ENCODE results near the gene TBC1D4. TPM values are rescaled to one million over a fixed set of nuclear protein-coding genes. Genes with fewer than 3 reads are reported as not detected.

Gene TBC1D4
- polyA plus RNA-seq, 1 of the 3 experiments (the other 2 are of a cell fraction), result 8.8 TPM

DNA sequence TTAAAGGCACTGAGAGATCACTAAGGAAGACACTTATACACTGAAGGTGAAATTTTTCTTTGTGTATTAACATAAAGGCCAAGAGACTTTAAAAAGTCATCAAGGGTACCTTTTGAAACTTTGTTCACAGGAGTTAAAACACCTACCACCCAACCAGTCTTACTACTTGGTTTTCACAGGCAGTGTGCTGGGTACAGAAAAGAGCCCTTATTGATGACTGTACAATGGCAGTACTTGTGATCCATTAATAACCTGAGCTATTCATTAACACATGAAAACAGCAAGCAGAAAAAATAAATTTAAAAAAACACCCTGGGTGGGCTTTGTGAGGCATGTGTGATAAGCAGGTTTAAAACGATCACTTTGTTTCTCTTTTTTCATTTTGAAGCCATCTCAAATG is 148.9 kb downstream of the TBC1D4 start:
- ChIA-PET POLR2A (no interaction called here), CTCF (no interaction called here)
- Histone ChIP-seq H3K4me1 (ENCODE audit: control insufficient read depth in 1 of 2, insufficient read depth in 2 of 2, low read depth in 1 of 2, low read length in 1 of 2) (no peaks in the 10 kb centered on the region; a peak in 1 of 4 replicates), H3F3A (replicated peaks; ENCODE audit: insufficient read depth) (peaks cover 4% of the 10 kb centered on the region), H3K79me2 (ENCODE audit: insufficient read depth) (no peaks in the 10 kb centered on the region), H3K9me3 (no peaks in the 10 kb centered on the region), H3K9ac (no peak overlapping the region), H3K4me3 (ENCODE audit: low read depth in 2 of 2, low read length in 1 of 2) (no peak overlapping the region), H3K9me2 (no peaks in the 10 kb centered on the region), H3K27me3 (ENCODE audit: insufficient read depth) (no peaks in the 10 kb centered on the region), H3K4me2 (no peak overlapping the region), H3K36me3 (replicated peaks in 1 of 2; ENCODE audit: control insufficient read depth in 1 of 2, insufficient read depth in 2 of 2, low read length in 1 of 2) (peaks cover 0 to 9% of the 10 kb centered on the region in 2 experiments), H3K27ac (ENCODE audit: low read depth in 2 of 2, low read length in 1 of 2) (no peak overlapping the region), H2AFZ (ENCODE audit: low read depth) (no peak overlapping the region), H4K20me1 (ENCODE audit: insufficient read depth) (no peaks in the 10 kb centered on the region)
- DNase-seq, result no peak
- 88% methylated on average over 1 of the region's 1 CpG for WGBS (ENCODE audit: low lambda C conversion rate)
- no peak for TF ChIP-seq RXRA (IDR thresholded peaks at IDR 0.05; ENCODE audit: borderline replicate concordance, low read depth)
- no peak for TF ChIP-seq NFIC (IDR thresholded peaks at IDR 0.05; ENCODE audit: borderline replicate concordance)
- no peak for TF ChIP-seq FOSL2 (IDR thresholded peaks at IDR 0.05; ENCODE audit: borderline replicate concordance, low read depth)
- TF ChIP-seq TCF12 (IDR thresholded peaks at IDR 0.05), result no peak
- TF ChIP-seq SMC3 (IDR thresholded peaks at IDR 0.05; ENCODE audit: low read depth, low read length), result no peak
- TF ChIP-seq, protein P1, sequence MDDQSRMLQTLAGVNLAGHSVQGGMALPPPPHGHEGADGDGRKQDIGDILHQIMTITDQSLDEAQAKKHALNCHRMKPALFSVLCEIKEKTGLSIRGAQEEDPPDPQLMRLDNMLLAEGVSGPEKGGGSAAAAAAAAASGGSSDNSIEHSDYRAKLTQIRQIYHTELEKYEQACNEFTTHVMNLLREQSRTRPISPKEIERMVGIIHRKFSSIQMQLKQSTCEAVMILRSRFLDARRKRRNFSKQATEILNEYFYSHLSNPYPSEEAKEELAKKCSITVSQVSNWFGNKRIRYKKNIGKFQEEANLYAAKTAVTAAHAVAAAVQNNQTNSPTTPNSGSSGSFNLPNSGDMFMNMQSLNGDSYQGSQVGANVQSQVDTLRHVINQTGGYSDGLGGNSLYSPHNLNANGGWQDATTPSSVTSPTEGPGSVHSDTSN (IDR thresholded peaks at IDR 0.05), result no peak
- TF ChIP-seq EZH2phosphoT487 (IDR thresholded peaks at IDR 0.05; ENCODE audit: borderline replicate concordance, low read depth), result no peak
- no peak for TF ChIP-seq POLR2AphosphoS5 (IDR thresholded peaks at IDR 0.05; ENCODE audit: low read depth, low read length)
- TF ChIP-seq MXI1 (IDR thresholded peaks at IDR 0.05; ENCODE audit: low read depth, low read length), result no peak
- TF ChIP-seq, protein P2, sequence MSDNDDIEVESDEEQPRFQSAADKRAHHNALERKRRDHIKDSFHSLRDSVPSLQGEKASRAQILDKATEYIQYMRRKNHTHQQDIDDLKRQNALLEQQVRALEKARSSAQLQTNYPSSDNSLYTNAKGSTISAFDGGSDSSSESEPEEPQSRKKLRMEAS (IDR thresholded peaks at IDR 0.05; ENCODE audit: low read depth), result no peak
- no peak for TF ChIP-seq FOXJ3 (CRISPR knock-in tag; IDR thresholded peaks at IDR 0.05)
- TF ChIP-seq GABPA (IDR thresholded peaks at IDR 0.05; ENCODE audit: low read depth), result no peak
- TF ChIP-seq MEF2A (IDR thresholded peaks at IDR 0.05; ENCODE audit: borderline replicate concordance, low read depth), result no peak
- no peak for TF ChIP-seq RFX5 (IDR thresholded peaks at IDR 0.05; ENCODE audit: low read length)
- TF ChIP-seq, protein P3, sequence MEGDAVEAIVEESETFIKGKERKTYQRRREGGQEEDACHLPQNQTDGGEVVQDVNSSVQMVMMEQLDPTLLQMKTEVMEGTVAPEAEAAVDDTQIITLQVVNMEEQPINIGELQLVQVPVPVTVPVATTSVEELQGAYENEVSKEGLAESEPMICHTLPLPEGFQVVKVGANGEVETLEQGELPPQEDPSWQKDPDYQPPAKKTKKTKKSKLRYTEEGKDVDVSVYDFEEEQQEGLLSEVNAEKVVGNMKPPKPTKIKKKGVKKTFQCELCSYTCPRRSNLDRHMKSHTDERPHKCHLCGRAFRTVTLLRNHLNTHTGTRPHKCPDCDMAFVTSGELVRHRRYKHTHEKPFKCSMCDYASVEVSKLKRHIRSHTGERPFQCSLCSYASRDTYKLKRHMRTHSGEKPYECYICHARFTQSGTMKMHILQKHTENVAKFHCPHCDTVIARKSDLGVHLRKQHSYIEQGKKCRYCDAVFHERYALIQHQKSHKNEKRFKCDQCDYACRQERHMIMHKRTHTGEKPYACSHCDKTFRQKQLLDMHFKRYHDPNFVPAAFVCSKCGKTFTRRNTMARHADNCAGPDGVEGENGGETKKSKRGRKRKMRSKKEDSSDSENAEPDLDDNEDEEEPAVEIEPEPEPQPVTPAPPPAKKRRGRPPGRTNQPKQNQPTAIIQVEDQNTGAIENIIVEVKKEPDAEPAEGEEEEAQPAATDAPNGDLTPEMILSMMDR (IDR thresholded peaks at IDR 0.05), result no peak

DNA sequence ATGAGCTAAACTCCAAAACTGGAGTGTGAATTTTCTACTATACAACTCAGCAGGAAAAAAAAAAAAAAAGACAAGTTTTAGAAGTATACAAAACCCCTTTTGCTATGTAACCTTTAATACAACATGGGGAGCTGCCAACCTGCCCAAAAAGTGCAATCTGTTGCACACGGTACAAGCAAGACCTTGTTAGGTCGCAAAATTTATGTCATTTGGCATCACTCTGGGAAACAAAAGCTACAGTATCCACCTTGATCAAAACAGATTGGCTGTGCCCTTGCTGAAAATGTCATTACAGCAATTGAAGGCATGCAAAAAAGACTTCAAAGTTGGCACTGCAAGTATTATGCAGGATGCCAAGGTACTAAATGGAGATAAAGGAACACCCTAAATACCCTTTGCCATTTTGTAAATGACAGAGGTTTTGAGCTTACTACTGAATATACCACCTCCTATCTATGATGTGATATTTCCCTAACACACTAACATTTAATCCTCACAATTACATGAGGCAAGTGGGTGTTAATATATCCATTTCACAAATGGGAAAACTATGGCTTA is 150.1 kb downstream of the TBC1D4 start:
- H3K4me2 ChIP-seq, result no peak overlapping the region
- no peaks in the 10 kb centered on the region for H3K9me3 ChIP-seq
- no peaks in the 10 kb centered on the region for H3K79me2 ChIP-seq (ENCODE audit: insufficient read depth)
- H2AFZ ChIP-seq (ENCODE audit: low read depth), result no peak overlapping the region
- no peaks in the 10 kb centered on the region for H3K9me2 ChIP-seq
- H3K9ac ChIP-seq, result no peak overlapping the region
- no peaks in the 10 kb centered on the region for H3K27me3 ChIP-seq (ENCODE audit: insufficient read depth)
- CTCF ChIA-PET, result interaction anchor here (0.9 kb wide), 1 partner anchor 58 kb away, joined by 4 read pairs; no protein-coding TSS in a partner anchor
- no peak for DNase-seq
- H3F3A ChIP-seq (replicated peaks; ENCODE audit: insufficient read depth), result peaks cover 4% of the 10 kb centered on the region
- peaks cover 0 to 9% of the 10 kb centered on the region in 2 experiments for H3K36me3 ChIP-seq (replicated peaks in 1 of 2; ENCODE audit: control insufficient read depth in 1 of 2, insufficient read depth in 2 of 2, low read length in 1 of 2)
- H3K4me3 ChIP-seq (ENCODE audit: low read depth in 2 of 2, low read length in 1 of 2), result no peak overlapping the region
- H4K20me1 ChIP-seq (ENCODE audit: insufficient read depth), result no peaks in the 10 kb centered on the region
- H3K27ac ChIP-seq (ENCODE audit: low read depth in 2 of 2, low read length in 1 of 2), result no peak overlapping the region
- peaks cover 0 to 4% of the 10 kb centered on the region in 2 experiments; a peak in 1 of 4 replicates for H3K4me1 ChIP-seq (ENCODE audit: control insufficient read depth in 1 of 2, insufficient read depth in 2 of 2, low read depth in 1 of 2, low read length in 1 of 2)
- WGBS (ENCODE audit: low lambda C conversion rate), result 93% methylated on average over 2 of the region's 2 CpGs
- POLR2A ChIA-PET, result no interaction called here
- TF ChIP-seq NFIC (IDR thresholded peaks at IDR 0.05; ENCODE audit: borderline replicate concordance), result no peak
- TF ChIP-seq, protein P2 (IDR thresholded peaks at IDR 0.05; ENCODE audit: low read depth), result no peak
- no peak for TF ChIP-seq SMC3 (IDR thresholded peaks at IDR 0.05; ENCODE audit: low read depth, low read length)
- TF ChIP-seq, protein P4, sequence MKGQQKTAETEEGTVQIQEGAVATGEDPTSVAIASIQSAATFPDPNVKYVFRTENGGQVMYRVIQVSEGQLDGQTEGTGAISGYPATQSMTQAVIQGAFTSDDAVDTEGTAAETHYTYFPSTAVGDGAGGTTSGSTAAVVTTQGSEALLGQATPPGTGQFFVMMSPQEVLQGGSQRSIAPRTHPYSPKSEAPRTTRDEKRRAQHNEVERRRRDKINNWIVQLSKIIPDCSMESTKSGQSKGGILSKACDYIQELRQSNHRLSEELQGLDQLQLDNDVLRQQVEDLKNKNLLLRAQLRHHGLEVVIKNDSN (IDR thresholded peaks at IDR 0.05; ENCODE audit: borderline replicate concordance, low read depth), result no peak
- TF ChIP-seq NRF1 (IDR thresholded peaks at IDR 0.05; ENCODE audit: low read depth, low read length), result no peak
- TF ChIP-seq, protein P5, sequence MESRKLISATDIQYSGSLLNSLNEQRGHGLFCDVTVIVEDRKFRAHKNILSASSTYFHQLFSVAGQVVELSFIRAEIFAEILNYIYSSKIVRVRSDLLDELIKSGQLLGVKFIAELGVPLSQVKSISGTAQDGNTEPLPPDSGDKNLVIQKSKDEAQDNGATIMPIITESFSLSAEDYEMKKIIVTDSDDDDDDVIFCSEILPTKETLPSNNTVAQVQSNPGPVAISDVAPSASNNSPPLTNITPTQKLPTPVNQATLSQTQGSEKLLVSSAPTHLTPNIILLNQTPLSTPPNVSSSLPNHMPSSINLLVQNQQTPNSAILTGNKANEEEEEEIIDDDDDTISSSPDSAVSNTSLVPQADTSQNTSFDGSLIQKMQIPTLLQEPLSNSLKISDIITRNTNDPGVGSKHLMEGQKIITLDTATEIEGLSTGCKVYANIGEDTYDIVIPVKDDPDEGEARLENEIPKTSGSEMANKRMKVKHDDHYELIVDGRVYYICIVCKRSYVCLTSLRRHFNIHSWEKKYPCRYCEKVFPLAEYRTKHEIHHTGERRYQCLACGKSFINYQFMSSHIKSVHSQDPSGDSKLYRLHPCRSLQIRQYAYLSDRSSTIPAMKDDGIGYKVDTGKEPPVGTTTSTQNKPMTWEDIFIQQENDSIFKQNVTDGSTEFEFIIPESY (IDR thresholded peaks at IDR 0.05; ENCODE audit: borderline replicate concordance, low read depth), result no peak
- no peak for TF ChIP-seq FOSL2 (IDR thresholded peaks at IDR 0.05; ENCODE audit: borderline replicate concordance, low read depth)
- TF ChIP-seq ELF1 (IDR thresholded peaks at IDR 0.05), result no peak
- no peak for TF ChIP-seq POLR2AphosphoS5 (IDR thresholded peaks at IDR 0.05; ENCODE audit: low read depth, low read length)
- no peak for TF ChIP-seq FOXJ3 (CRISPR knock-in tag; IDR thresholded peaks at IDR 0.05)

Data from SK-N-SH (cell line).